Ovary (tissue), 9 donors: Measurements from ENCODE around the gene RNF17. TPM values are rescaled to one million over a fixed set of nuclear protein-coding genes. Genes with fewer than 3 reads are reported as not detected.

Experiments
- DNase-seq, 5 donors: peaks; one replicate each; pipeline ENCODE4 v3.0.0-alpha.2; 2019 to 2020
- H3K27ac ChIP-seq, 2 donors: fragments of 200-600 bp; one replicate each; pipeline versions ENCODE4 v1.5.1 to v1.8.0; 2019 to 2022
- H3K27me3 ChIP-seq: fragments of 200-600 bp; one replicate; pipeline ENCODE4 v1.8.0; 2022
- H3K36me3 ChIP-seq: fragments of 200-600 bp; sonication (generic); one replicate; pipeline ENCODE4 v1.5.1; 2019
- H3K4me1 ChIP-seq: one replicate; pipeline ENCODE4 v1.8.1; 2013; ENCODE audit warnings: mild to moderate bottlenecking, moderate library complexity; ENCODE audit not compliant: insufficient read depth
- H3K4me3 ChIP-seq: fragments of 200-600 bp; sonication (generic); one replicate; pipeline ENCODE4 v1.5.1; 2017
- H3K9me3 ChIP-seq, 2 donors: fragments of 200-600 bp in 1 of 2; sonication (generic) in 1 of 2; one replicate each; pipeline versions ENCODE4 v1.5.1 to v1.8.1; 2013 to 2019; ENCODE audit warnings: mild to moderate bottlenecking in 1 of 2, moderate library complexity in 1 of 2
- CTCF ChIP-seq, 3 donors: fragments of 450-650 bp in 2 of 3; fragments of 200-600 bp in 1 of 3; IDR thresholded peaks; one replicate each; pipeline versions ENCODE4 v1.5.1 to v1.8.0; 2016 to 2022; ENCODE audit warnings: antibody characterized with exemption in 3 of 3, mild to moderate bottlenecking in 1 of 3
- EP300 ChIP-seq: sonication (generic); formaldehyde crosslinking; IDR thresholded peaks from one replicate; pipeline ENCODE4 v1.6.1; 2017; ENCODE audit warnings: antibody characterized with exemption
- POLR2A ChIP-seq: fragments of 450-650 bp; IDR thresholded peaks from one replicate; pipeline ENCODE4 v1.6.1; 2017; ENCODE audit warnings: antibody characterized with exemption, mild to moderate bottlenecking, moderate library complexity
- WGBS, 3 donors: extraction: QIAGEN DNeasy Blood & Tissue Kit in 1 of 3; methylation state at CpG; one replicate each; pipeline versions ENCODE4 v1.1.5 to v1.1.7; 2013 to 2017; 5-methylcytosine and 5-hydroxymethylcytosine counted together
- intact Hi-C, 4 donors: fragments of 100-400 bp; cut with DNase I; formaldehyde crosslinking; loops; one replicate each; pipeline versions ENCODE4 v1.11.0 to v1.15.1; 2022 to 2023
- polyA plus RNA-seq, 2 donors: library from polyadenylated mRNA; stranded (reverse); fragments of 200-250 nt in 1 of 2; fragments of 350-450 nt in 1 of 2; fragmentation: Illumina TruSeq in 1 of 2; extraction: RNeasy Lipid Tissue Mini Kit (QIAGEN cat#74804) in 1 of 2; gene quantifications; one replicate each; pipeline ENCODE4 v1.2.3, GENCODE V29; 2013 to 2014
- total RNA-seq, 7 donors: library from RNA; depleted of rRNA in 2 of 7; stranded (reverse); fragments of >200 nt in 2 of 7; fragmentation: NEBNext Ultra II Directional in 3 of 7; extraction: Animal tissue kit (Norgen Biotek cat#: 25700) in 3 of 7; gene quantifications; one replicate each; pipeline versions ENCODE4 v1.1.0 to v1.2.4, GENCODE V29; 2016 to 2023
- donor health status: DM: no; HTN: no; CAD: no; lungs with moderate emphysema.
- donor health status: DM: no; HTN: no; CAD: no.
- donor health status: Bipolar disorder and iron deficiency.
- donor health status: DM: yes; HTN: yes; CAD: no.
- donor health status: DM: no; HTN: no; CAD: no.
- donor health status: DM: yes; HTN: yes; CAD: no.

RNF17 gene
- total and polyA plus RNA-seq, 9 donors = 0.28 to 0.71 TPM; not detected in 7

- Histone ChIP-seq H3K27ac (no peak overlapping the region), H3K36me3 (no peaks in the 10 kb centered on the region), H3K4me1 (no peaks in the 10 kb centered on the region), H3K27me3 (no peaks in the 10 kb centered on the region), H3K4me3 (no peak overlapping the region), H3K9me3 (no peaks in the 10 kb centered on the region)
- WGBS, 3 donors = 97 to 100% (median 98%) methylated on average over 1 of the region's 1 CpG
- TF ChIP-seq EP300 (no peak), POLR2A (no peak), CTCF (IDR thresholded peaks at IDR 0.05) (no peak)
- DNase-seq = no peak
- intact Hi-C loops = no loop called here
Observed at GRCh38 chr13:24897293-24897692, 133.3 kb downstream of the RNF17 start.

GRCh38 chr13:24899601-24900000, 135.6 kb downstream of the RNF17 start:
- Histone ChIP-seq H3K4me1 (no peaks in the 10 kb centered on the region), H3K4me3 (no peak overlapping the region), H3K36me3 (no peaks in the 10 kb centered on the region), H3K27ac (no peak overlapping the region), H3K9me3 (no peaks in the 10 kb centered on the region), H3K27me3 (no peaks in the 10 kb centered on the region)
- no peak for DNase-seq
- 92 to 96% (median 93%) methylated on average over 5 of the region's 5 CpGs for WGBS, 3 donors
- intact Hi-C loops = no loop called here
- TF ChIP-seq POLR2A (no peak), EP300 (no peak), CTCF (IDR thresholded peaks at IDR 0.05) (no peak)

GRCh38 chr13:24900507-24900906, 136.5 kb downstream of the RNF17 start:
- no peaks in the 10 kb centered on the region for H3K27me3 ChIP-seq
- H3K27ac ChIP-seq = no peak overlapping the region
- H3K9me3 ChIP-seq = no peaks in the 10 kb centered on the region
- DNase-seq = no peak
- intact Hi-C loops = no loop called here
- TF ChIP-seq CTCF (IDR thresholded peaks at IDR 0.05) (no peak), POLR2A (no peak), EP300 (no peak)
- WGBS, 3 donors = 93 to 95% (median 95%) methylated on average over 9 of the region's 9 CpGs
- H3K4me3 ChIP-seq = no peak overlapping the region
- no peaks in the 10 kb centered on the region for H3K36me3 ChIP-seq
- H3K4me1 ChIP-seq = no peaks in the 10 kb centered on the region

- 71 to 93% (median 87%) methylated on average over 3 of the region's 3 CpGs for WGBS, 3 donors
- Histone ChIP-seq H3K27ac (no peak overlapping the region), H3K9me3 (no peaks in the 10 kb centered on the region), H3K4me1 (no peaks in the 10 kb centered on the region), H3K27me3 (no peaks in the 10 kb centered on the region), H3K4me3 (no peak overlapping the region), H3K36me3 (no peaks in the 10 kb centered on the region)
- intact Hi-C loops = no loop called here
- TF ChIP-seq EP300 (no peak), CTCF (IDR thresholded peaks at IDR 0.05) (no peak), POLR2A (no peak)
- DNase-seq = no peak
Observed at GRCh38 chr13:24905242-24905641, 141.3 kb downstream of the RNF17 start.

GRCh38 chr13:24906268-24906667, 142.3 kb downstream of the RNF17 start:
- no peak overlapping the region for H3K4me3 ChIP-seq
- TF ChIP-seq CTCF (IDR thresholded peaks at IDR 0.05) = no peak
- no peak for TF ChIP-seq POLR2A
- TF ChIP-seq EP300 = no peak
- H3K27ac ChIP-seq = no peak overlapping the region
- no peaks in the 10 kb centered on the region for H3K4me1 ChIP-seq
- no peak for DNase-seq
- intact Hi-C loops = no loop called here
- no peaks in the 10 kb centered on the region for H3K27me3 ChIP-seq
- no peaks in the 10 kb centered on the region for H3K9me3 ChIP-seq
- H3K36me3 ChIP-seq = no peaks in the 10 kb centered on the region
- 91 to 94% (median 93%) methylated on average over 7 of the region's 7 CpGs for WGBS, 3 donors
